HG02623 (cell line): ENCODE measurements around the gene TTLL11.
"Not testable (repeated sequence)": the region's sequence is repeated elsewhere in the genome, so short reads cannot be mapped to it uniquely, and the experiment has no call there.

Experiments
- ATAC-seq: cut with Tn5 transposase; IDR thresholded peaks from one replicate; pipeline ENCODE4 v1.9.1; 2021; ENCODE audit warnings: moderate library complexity; ENCODE audit not compliant: unreplicated experiment

The TTLL11 gene

GRCh38 chr9:122007837-122008236 lies 85.3 kb downstream of the TTLL11 start:
- ATAC-seq: no peak

- no peak for ATAC-seq
Measured at GRCh38 chr9:122005597-122005996, 87.5 kb downstream of the TTLL11 start.

- ATAC-seq: no peak
Measured at GRCh38 chr9:122004589-122004988, 88.5 kb downstream of the TTLL11 start.

GRCh38 chr9:122001491-122002201 lies 91.5 kb downstream of the TTLL11 start:
- ATAC-seq: no peak

GRCh38 chr9:122000526-122000925 lies 92.6 kb downstream of the TTLL11 start:
- ATAC-seq: not testable (repeated sequence)

GRCh38 chr9:121999556-121999955 lies 93.6 kb downstream of the TTLL11 start:
- ATAC-seq: no peak

- ATAC-seq: no peak
Measured at GRCh38 chr9:121998513-121999049, 94.5 kb downstream of the TTLL11 start.

- ATAC-seq: no peak
Measured at GRCh38 chr9:121997791-121998190, 95.3 kb downstream of the TTLL11 start.

- ATAC-seq: no peak
Measured at GRCh38 chr9:121996783-121997182, 96.3 kb downstream of the TTLL11 start.

GRCh38 chr9:121995997-121996396 lies 97.1 kb downstream of the TTLL11 start:
- ATAC-seq: no peak

- no peak for ATAC-seq
Measured at GRCh38 chr9:121992571-121993212, 100.4 kb downstream of the TTLL11 start.

GRCh38 chr9:121991307-121991661 lies 101.8 kb downstream of the TTLL11 start:
- ATAC-seq: no peak

GRCh38 chr9:121990600-121991306 lies 102.4 kb downstream of the TTLL11 start:
- no peak for ATAC-seq

- no peak for ATAC-seq
Measured at GRCh38 chr9:121989010-121989409, 104.1 kb downstream of the TTLL11 start.

- ATAC-seq: no peak
Measured at GRCh38 chr9:121987314-121987713, 105.8 kb downstream of the TTLL11 start.

- no peak for ATAC-seq
Measured at GRCh38 chr9:121985792-121986494, 107.2 kb downstream of the TTLL11 start.

- ATAC-seq: no peak
Measured at GRCh38 chr9:121984726-121985402, 108.2 kb downstream of the TTLL11 start.

GRCh38 chr9:121983736-121984135 lies 109.4 kb downstream of the TTLL11 start:
- ATAC-seq: no peak

GRCh38 chr9:121981118-121981883 lies 111.8 kb downstream of the TTLL11 start:
- no peak for ATAC-seq

- not testable (repeated sequence) for ATAC-seq
Measured at GRCh38 chr9:121980665-121981064, 112.4 kb downstream of the TTLL11 start.
